ENCODE results near the gene RHOU.

GRCh38 chr1:228697207-228698016, 37.9 kb upstream of the RHOU start:
- TF ChIP-seq EZH2 (IDR thresholded peaks at IDR 0.05; ENCODE audit: borderline replicate concordance, low read depth, low read length, severe bottlenecking) (no peak), CTCF (IDR thresholded peaks at IDR 0.05; ENCODE audit: extremely low read depth in 1 of 2, insufficient read depth in 1 of 2, low read depth in 1 of 2, low read length in 2 of 2) (no peak), POLR2A (IDR thresholded peaks at IDR 0.05; ENCODE audit: low read depth, low read length) (no peak), JUN (IDR thresholded peaks at IDR 0.05; ENCODE audit: borderline replicate concordance, insufficient read depth, insufficient read length, low read depth) (no peak)

Data from endothelial cell of umbilical vein (primary cell).